ENCODE results near the gene TAAR9. TPM values are rescaled to one million over a fixed set of nuclear protein-coding genes. Genes with fewer than 3 reads are reported as not detected.

TAAR9 gene
- total RNA-seq, 2 experiments from 2014 or later, result not detected

GRCh38 chr6:132567566-132567965, 29.5 kb downstream of the TAAR9 start:
- H3K4me3 ChIP-seq (ENCODE audit: low read length), result no peak overlapping the region
- DNase-seq, result no peak
- H3K27me3 ChIP-seq (ENCODE audit: control insufficient read depth in 1 of 2, insufficient read depth in 2 of 2, low read length in 2 of 2), result peaks cover 0 to 13% of the 10 kb centered on the region in 2 experiments
- no peak for ATAC-seq (ENCODE audit: poor library complexity)
- Mint-ChIP-seq H3K27me3 (peaks cover 34% of the 10 kb centered on the region), H3K4me1 (ENCODE audit: low read depth) (no peaks in the 10 kb centered on the region), H3K9me3 (no peaks in the 10 kb centered on the region), H3K36me3 (ENCODE audit: low read depth) (no peaks in the 10 kb centered on the region), H3K4me3 (no peak overlapping the region), H3K27ac (no peak overlapping the region)
- H3K36me3 ChIP-seq (ENCODE audit: insufficient read depth, low read length), result no peaks in the 10 kb centered on the region
- ChIA-PET CTCF (no interaction called here), POLR2A (no interaction called here)
- H3K4me1 ChIP-seq (ENCODE audit: insufficient read depth, low read length), result no peaks in the 10 kb centered on the region
- intact Hi-C loops (cut with DNase I, micrococcal nuclease), result no loop called here
- no peak overlapping the region for H3K27ac ChIP-seq (ENCODE audit: low read depth in 1 of 2, low read length in 2 of 2)
- H3K9me3 ChIP-seq (ENCODE audit: control insufficient read depth in 1 of 2, insufficient read depth in 1 of 2, low read length in 2 of 2), result no peaks in the 10 kb centered on the region
- no peak for TF ChIP-seq CTCF (IDR thresholded peaks at IDR 0.05)

GRCh38 chr6:132568611-132569010, 30.5 kb downstream of the TAAR9 start:
- TF ChIP-seq CTCF (IDR thresholded peaks at IDR 0.05), result no peak
- no peak overlapping the region for H3K27ac ChIP-seq (ENCODE audit: low read depth in 1 of 2, low read length in 2 of 2)
- Mint-ChIP-seq H3K4me3 (no peak overlapping the region), H3K36me3 (ENCODE audit: low read depth) (no peaks in the 10 kb centered on the region), H3K4me1 (ENCODE audit: low read depth) (no peaks in the 10 kb centered on the region), H3K27me3 (peaks cover 34% of the 10 kb centered on the region), H3K9me3 (no peaks in the 10 kb centered on the region), H3K27ac (no peak overlapping the region)
- H3K36me3 ChIP-seq (ENCODE audit: insufficient read depth, low read length), result no peaks in the 10 kb centered on the region
- no peaks in the 10 kb centered on the region for H3K4me1 ChIP-seq (ENCODE audit: insufficient read depth, low read length)
- intact Hi-C loops (cut with DNase I, micrococcal nuclease), result no loop called here
- ChIA-PET CTCF (no interaction called here), POLR2A (no interaction called here)
- H3K27me3 ChIP-seq (ENCODE audit: control insufficient read depth in 1 of 2, insufficient read depth in 2 of 2, low read length in 2 of 2), result peaks cover 0 to 9% of the 10 kb centered on the region in 2 experiments
- H3K4me3 ChIP-seq (ENCODE audit: low read length), result no peak overlapping the region
- DNase-seq (no peak), ATAC-seq (ENCODE audit: poor library complexity) (no peak)
- no peaks in the 10 kb centered on the region for H3K9me3 ChIP-seq (ENCODE audit: control insufficient read depth in 1 of 2, insufficient read depth in 1 of 2, low read length in 2 of 2)

DNA sequence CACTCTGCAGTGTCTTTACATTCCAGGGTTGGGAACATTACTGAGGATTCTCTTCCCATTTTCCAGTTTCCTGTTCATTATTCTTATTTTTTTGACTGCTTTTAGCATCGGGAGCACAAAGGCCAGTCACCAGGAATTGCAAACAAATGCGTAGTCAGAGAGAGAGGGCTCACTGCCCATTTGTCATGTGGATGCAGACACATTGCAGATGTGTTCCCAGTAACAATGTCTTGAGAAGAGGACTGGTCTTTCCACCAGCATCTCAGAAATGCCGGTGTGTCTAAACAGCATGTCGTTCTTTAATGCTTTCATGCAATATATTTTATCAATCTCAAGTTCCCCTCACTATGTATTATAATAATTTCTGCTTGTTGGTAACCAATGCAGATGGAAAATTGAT, 31.1 kb downstream of the TAAR9 start:
- no peak for TF ChIP-seq CTCF (IDR thresholded peaks at IDR 0.05)
- H3K4me1 Mint-ChIP-seq (ENCODE audit: low read depth), result no peaks in the 10 kb centered on the region
- H3K27ac ChIP-seq (ENCODE audit: low read depth in 1 of 2, low read length in 2 of 2), result no peak overlapping the region
- no peak overlapping the region for H3K27ac Mint-ChIP-seq
- H3K4me3 Mint-ChIP-seq, result no peak overlapping the region
- ChIA-PET POLR2A (no interaction called here), CTCF (no interaction called here)
- intact Hi-C loops (cut with DNase I, micrococcal nuclease), result no loop called here
- H3K36me3 ChIP-seq (ENCODE audit: insufficient read depth, low read length), result no peaks in the 10 kb centered on the region
- H3K27me3 Mint-ChIP-seq, result peaks cover 38% of the 10 kb centered on the region
- no peak overlapping the region for H3K4me3 ChIP-seq (ENCODE audit: low read length)
- ATAC-seq (ENCODE audit: poor library complexity) (no peak), DNase-seq (no peak)
- H3K9me3 Mint-ChIP-seq, result no peaks in the 10 kb centered on the region
- no peaks in the 10 kb centered on the region for H3K36me3 Mint-ChIP-seq (ENCODE audit: low read depth)
- H3K27me3 ChIP-seq (ENCODE audit: control insufficient read depth in 1 of 2, insufficient read depth in 2 of 2, low read length in 2 of 2), result peaks cover 0 to 12% of the 10 kb centered on the region in 2 experiments
- H3K4me1 ChIP-seq (ENCODE audit: insufficient read depth, low read length), result no peaks in the 10 kb centered on the region
- no peaks in the 10 kb centered on the region for H3K9me3 ChIP-seq (ENCODE audit: control insufficient read depth in 1 of 2, insufficient read depth in 1 of 2, low read length in 2 of 2)

All from CD4-positive, alpha-beta T cell (primary cell).